Activated CD4-positive, alpha-beta memory T cell treated with anti-CD3 and anti-CD28 coated beads, Interleukin-2, amount 10 ng/mL, durations not matched to agents 7 days and 5 days (primary cell): ENCODE data around the gene TBC1D3E. TPM values are rescaled to one million over a fixed set of nuclear protein-coding genes. Genes with fewer than 3 reads are reported as not detected.
"Not testable (repeated sequence)": the region's sequence is repeated elsewhere in the genome, so short reads cannot be mapped to it uniquely, and the experiment has no call there.

ENCODE experiments used
- CTCF ChIA-PET: fragments of 350-600 bp; sonication (Branson Sonifier 250); formaldehyde crosslinking; loops from one replicate; lab custom pipeline; 2021; ENCODE audit warnings: antibody characterized with exemption, inconsistent platforms; lab: Charles Lee
- POLR2A ChIA-PET: fragments of 350-600 bp; sonication (Branson Sonifier 250); formaldehyde crosslinking; loops from one replicate; lab custom pipeline; 2021; ENCODE audit warnings: antibody characterized with exemption; lab: Charles Lee
- DNase-seq: peaks from one replicate; pipeline ENCODE4 v3.0.0-alpha.2; 2020
- H3K27ac Mint-ChIP-seq: one replicate; pipeline ENCODE4 v1.8.0; 2021; ENCODE audit warnings: mild to moderate bottlenecking, mixed read lengths
- H3K27me3 Mint-ChIP-seq: one replicate; pipeline ENCODE4 v1.8.0; 2021; ENCODE audit warnings: mixed read lengths
- H3K36me3 Mint-ChIP-seq: one replicate; pipeline ENCODE4 v1.8.0; 2021; ENCODE audit warnings: low read depth, mixed read lengths
- H3K4me1 Mint-ChIP-seq: one replicate; pipeline ENCODE4 v1.8.0; 2021; ENCODE audit warnings: mixed read lengths
- H3K4me3 Mint-ChIP-seq: one replicate; pipeline ENCODE4 v1.8.0; 2021; ENCODE audit warnings: mild to moderate bottlenecking, mixed read lengths
- H3K9me3 Mint-ChIP-seq: one replicate; pipeline ENCODE4 v1.8.0; 2021; ENCODE audit warnings: mixed read lengths
- total RNA-seq, 2 experiments: library from RNA; stranded (reverse); gene quantifications; one replicate each; pipeline ENCODE4 v1.2.3, GENCODE V29; 2021

Gene TBC1D3E
- total RNA-seq = not detected

GRCh38 chr17:38127651-38128050, at the start of gene TBC1D3E:
Gene TBC1D3E, plus strand, starts transcription at chr17:38127951. Its CDS starts 1,545 bp downstream, at chr17:38129496.
- CTCF ChIA-PET, POLR2A ChIA-PET, DNase-seq, H3K4me1 Mint-ChIP-seq, H3K27me3 Mint-ChIP-seq, H3K36me3 Mint-ChIP-seq, H3K9me3 Mint-ChIP-seq, H3K27ac Mint-ChIP-seq, H3K4me3 Mint-ChIP-seq: not testable (repeated sequence)

GRCh38 chr17:38087344-38087743, 40.4 kb upstream of the TBC1D3E start:
- POLR2A ChIA-PET, H3K4me1 Mint-ChIP-seq, H3K27me3 Mint-ChIP-seq, DNase-seq, H3K36me3 Mint-ChIP-seq, H3K27ac Mint-ChIP-seq, H3K4me3 Mint-ChIP-seq, H3K9me3 Mint-ChIP-seq, CTCF ChIA-PET: not testable (repeated sequence)

DNA sequence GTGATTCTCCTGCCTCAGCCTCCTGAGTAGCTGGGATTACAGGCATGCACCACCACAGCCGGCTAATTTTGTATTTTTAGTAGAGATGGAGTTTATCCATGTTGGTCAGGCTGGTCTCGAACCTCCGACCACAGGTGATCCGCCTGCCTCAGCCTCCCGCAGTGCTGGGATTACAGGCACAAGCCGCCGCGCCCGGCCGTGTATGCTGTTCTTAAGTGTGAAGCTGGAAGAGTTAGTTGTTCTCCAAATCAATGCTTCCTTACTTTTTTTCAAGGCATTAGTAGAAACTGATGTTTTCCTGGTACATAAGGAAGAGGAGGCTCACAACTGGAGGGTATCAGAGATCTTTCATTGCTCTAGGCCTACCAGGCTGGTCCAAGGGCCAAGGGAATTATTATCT, 39.6 kb upstream of the TBC1D3E start:
- H3K27ac Mint-ChIP-seq, H3K4me3 Mint-ChIP-seq, DNase-seq, H3K36me3 Mint-ChIP-seq, H3K4me1 Mint-ChIP-seq, H3K9me3 Mint-ChIP-seq, POLR2A ChIA-PET, H3K27me3 Mint-ChIP-seq, CTCF ChIA-PET: not testable (repeated sequence)

DNA sequence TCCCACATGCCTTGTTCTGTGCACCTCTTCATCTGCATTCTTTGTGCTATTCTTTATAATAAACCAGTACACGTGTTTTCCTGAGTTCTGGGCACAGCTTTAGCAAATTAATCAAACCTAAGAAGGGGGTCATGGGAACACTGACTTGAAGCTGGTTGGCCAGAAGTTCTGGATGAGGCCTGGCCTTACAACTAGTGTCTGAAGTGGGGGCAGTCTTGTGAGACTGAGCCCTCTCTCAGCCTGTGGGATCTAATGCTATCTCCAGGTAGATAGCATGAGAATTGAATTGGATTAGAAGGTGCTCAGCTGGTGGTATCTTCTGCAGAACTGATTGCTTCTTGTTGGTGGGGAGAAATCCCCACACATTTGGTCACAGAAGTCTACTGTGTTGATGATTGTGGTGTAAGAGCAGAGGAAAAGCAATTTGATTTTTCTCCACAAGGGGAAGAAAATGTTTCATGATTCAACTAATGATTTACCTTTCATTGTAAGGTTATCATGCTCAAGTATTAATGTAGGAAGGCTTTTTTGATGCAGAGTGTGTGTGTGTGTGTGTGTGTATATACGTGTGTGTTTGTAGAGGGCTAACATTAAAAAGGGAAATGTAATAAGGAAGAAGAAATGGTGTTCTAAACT, 33.6 kb upstream of the TBC1D3E start:
- H3K27ac Mint-ChIP-seq, H3K9me3 Mint-ChIP-seq, DNase-seq, POLR2A ChIA-PET, H3K4me3 Mint-ChIP-seq, H3K36me3 Mint-ChIP-seq, H3K4me1 Mint-ChIP-seq, CTCF ChIA-PET, H3K27me3 Mint-ChIP-seq: not testable (repeated sequence)

DNA sequence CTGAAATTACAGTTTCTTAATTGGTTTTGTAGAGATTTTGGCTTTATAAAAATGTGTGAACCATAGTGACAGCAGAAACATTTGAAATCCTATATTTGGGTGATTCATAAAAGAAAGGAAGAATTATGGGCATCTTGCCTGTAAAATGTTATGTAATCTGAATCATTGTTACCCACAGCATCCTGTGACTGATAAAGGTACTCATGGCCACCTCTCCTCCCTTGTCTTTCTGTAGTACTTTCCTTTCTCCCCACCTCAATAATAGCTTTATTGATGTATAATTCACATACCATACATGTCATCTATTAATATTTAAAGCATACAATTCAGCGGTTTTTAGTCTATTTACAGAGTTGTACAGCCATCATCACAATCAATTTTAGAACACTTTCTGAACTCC, 28.5 kb upstream of the TBC1D3E start:
- DNase-seq, H3K4me3 Mint-ChIP-seq, POLR2A ChIA-PET, H3K9me3 Mint-ChIP-seq, CTCF ChIA-PET, H3K27me3 Mint-ChIP-seq, H3K4me1 Mint-ChIP-seq, H3K36me3 Mint-ChIP-seq, H3K27ac Mint-ChIP-seq: not testable (repeated sequence)

DNA sequence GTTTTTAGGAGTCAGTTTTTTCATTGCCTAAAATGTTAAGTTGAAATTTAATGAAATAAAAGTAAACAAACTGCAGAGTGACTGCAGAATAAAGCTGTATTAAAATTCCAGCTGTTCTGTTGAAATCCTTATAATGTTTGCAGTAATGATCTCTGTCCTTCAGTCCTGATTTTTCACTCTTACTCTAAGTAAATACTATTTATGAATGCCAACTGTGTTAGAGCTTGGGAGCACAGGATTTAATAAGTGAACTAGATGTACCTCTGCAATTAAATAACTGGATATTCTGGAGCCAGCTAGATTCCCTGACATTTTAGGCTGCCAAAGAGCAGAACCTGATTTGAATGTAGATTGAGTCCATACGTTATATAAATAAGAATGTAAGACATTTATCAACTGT, 7.9 kb upstream of the TBC1D3E start:
- H3K4me3 Mint-ChIP-seq, DNase-seq, H3K36me3 Mint-ChIP-seq, H3K27ac Mint-ChIP-seq, H3K9me3 Mint-ChIP-seq, CTCF ChIA-PET, H3K4me1 Mint-ChIP-seq, POLR2A ChIA-PET, H3K27me3 Mint-ChIP-seq: not testable (repeated sequence)

DNA sequence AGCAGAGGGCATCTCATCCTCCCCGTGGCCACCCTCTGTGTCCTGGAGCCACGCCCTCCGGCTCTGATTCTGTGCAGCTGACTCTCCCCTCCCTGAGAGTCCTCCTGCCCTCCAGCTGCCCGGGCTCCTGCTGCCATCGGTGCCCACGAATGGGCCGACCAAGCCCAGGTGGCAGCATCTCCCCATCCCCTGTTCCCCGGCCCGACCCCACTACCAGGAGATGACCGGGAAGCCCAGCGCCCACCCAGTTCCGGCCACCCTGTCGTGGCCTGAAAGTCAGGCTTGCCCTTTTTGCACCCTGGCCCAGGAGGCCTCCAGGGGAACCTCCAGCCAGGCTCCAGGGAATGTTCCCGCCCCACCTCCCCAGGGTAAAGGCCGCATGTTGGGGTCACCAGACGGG, 7.1 kb downstream of the TBC1D3E start:
- H3K4me1 Mint-ChIP-seq, H3K4me3 Mint-ChIP-seq, H3K9me3 Mint-ChIP-seq, POLR2A ChIA-PET, CTCF ChIA-PET, H3K27ac Mint-ChIP-seq, H3K27me3 Mint-ChIP-seq, H3K36me3 Mint-ChIP-seq, DNase-seq: not testable (repeated sequence)

Other genes starting within 250 kb of the TBC1D3E start
- not detected for gene TBC1D3K, start 203.5 kb upstream of the TBC1D3E start, total RNA-seq
- 10 to 100 TPM; 19.9 to 20.2 TPM for gene TBC1D3L, start 138.9 kb upstream of the TBC1D3E start, total RNA-seq
- gene TBC1D3D, start 124.0 kb upstream of the TBC1D3E start, total RNA-seq = under 1 TPM; 0.33 to 0.53 TPM
- gene TBC1D3C, start 59.3 kb upstream of the TBC1D3E start, total RNA-seq = not detected
- not detected for gene TBC1D3, start 64.6 kb downstream of the TBC1D3E start, total RNA-seq
- 10 to 100 TPM; 25.2 to 26.9 TPM for gene MRPL45, start 169.2 kb downstream of the TBC1D3E start, total RNA-seq
- under 1 TPM in 1 of 2 experiments, not detected in 1; 0.08 TPM for gene GPR179, start 216.0 kb downstream of the TBC1D3E start, total RNA-seq
- 10 to 100 TPM; 14.1 to 15.0 TPM for gene SOCS7, start 223.9 kb downstream of the TBC1D3E start, total RNA-seq